Smooth muscle cell (in vitro differentiated cells): ENCODE data around the gene TADA3. TPM values are rescaled to one million over a fixed set of nuclear protein-coding genes. Genes with fewer than 3 reads are reported as not detected.
A peak's percentile ranks its signal among the peaks of the same experiment; 100 is the strongest.
"Not testable (repeated sequence)": the region's sequence is repeated elsewhere in the genome, so short reads cannot be mapped to it uniquely, and the experiment has no call there.

Source experiments
- DNase-seq: peaks from one replicate; lab custom pipeline; 2025; ENCODE audit not compliant: unreplicated experiment; lab: John Stamatoyannopoulos, UW
- H2AFZ ChIP-seq: fragments of 200-600 bp; sonication (generic); 2 replicates; pipeline ENCODE4 v1.6.0; 2016; ENCODE audit warnings: antibody characterized with exemption, low read depth, mild to moderate bottlenecking
- H3F3A ChIP-seq: fragments of 200-600 bp; sonication (generic); 2 replicates; pipeline ENCODE4 v1.6.0; 2017; ENCODE audit warnings: antibody characterized with exemption, low read depth
- H3K27ac ChIP-seq: fragments of 200-600 bp; sonication (generic); 2 replicates; pipeline ENCODE4 v1.5.1; 2016; ENCODE audit warnings: low read depth, mild to moderate bottlenecking
- H3K27me3 ChIP-seq: fragments of 200-600 bp; sonication (generic); 2 replicates; pipeline ENCODE4 v1.6.1; 2016; ENCODE audit warnings: low read depth, mild to moderate bottlenecking
- H3K36me3 ChIP-seq: fragments of 200-600 bp; sonication (generic); 2 replicates; pipeline ENCODE4 v1.5.1; 2016; ENCODE audit warnings: low read depth
- H3K4me1 ChIP-seq: fragments of 200-600 bp; sonication (generic); 2 replicates; pipeline ENCODE4 v1.5.1; 2016; ENCODE audit warnings: low read depth
- H3K4me2 ChIP-seq: fragments of 200-600 bp; sonication (generic); 2 replicates; pipeline ENCODE4 v1.6.0; 2016; ENCODE audit warnings: mild to moderate bottlenecking
- H3K4me3 ChIP-seq: fragments of 200-600 bp; sonication (generic); 2 replicates; pipeline ENCODE4 v1.5.1; 2016; ENCODE audit warnings: mild to moderate bottlenecking
- H3K79me2 ChIP-seq: fragments of 200-600 bp; sonication (generic); 2 replicates; pipeline ENCODE4 v1.6.0; 2016; ENCODE audit warnings: low read depth, mild to moderate bottlenecking
- H3K9ac ChIP-seq: fragments of 200-600 bp; sonication (generic); 2 replicates; pipeline ENCODE4 v1.6.0; 2016; ENCODE audit warnings: low read depth
- H3K9me3 ChIP-seq: fragments of 200-600 bp; sonication (generic); replicated peaks from 2 replicates; pipeline ENCODE4 v1.5.1; 2016; ENCODE audit warnings: low read depth
- H4K20me1 ChIP-seq: fragments of 200-600 bp; sonication (generic); 2 replicates; pipeline ENCODE4 v1.6.0; 2016; ENCODE audit warnings: low read depth
- WGBS: methylation state at CpG from one replicate; pipeline ENCODE4 v1.1.7; 2016; ENCODE audit warnings: low lambda C conversion rate; 5-methylcytosine and 5-hydroxymethylcytosine counted together
- polyA plus RNA-seq: library from polyadenylated mRNA; unstranded; fragments of >200 nt; fragmentation: Nextera tagmentation; extraction: Ambion mirVana; gene quantifications from 2 replicates; pipeline ENCODE4 v1.2.1, GENCODE V29; 2016
- total RNA-seq: library from RNA; depleted of rRNA; stranded (reverse); fragments of >200 nt; gene quantifications from 2 replicates; pipeline ENCODE4 v1.2.3, GENCODE V29; 2014
- TF ChIP-seq, protein P1 (sequence below): fragments of 200-600 bp; sonication (generic); IDR thresholded peaks from 2 replicates; pipeline ENCODE4 v1.5.1; 2017; ENCODE audit warnings: borderline replicate concordance, mild to moderate bottlenecking, antibody characterized with exemption; ENCODE audit not compliant: insufficient read depth, poor library complexity, severe bottlenecking

The TADA3 gene
- total and polyA plus RNA-seq, 2 experiments from 2014 or later = 51.8 to 79.6 TPM

GRCh38 chr3:9777694-9778021 lies 14.6 kb downstream of the TADA3 start:
- no peaks in the 10 kb centered on the region for H3K79me2 ChIP-seq
- H3K27ac ChIP-seq = no peak overlapping the region
- H3K9me3 ChIP-seq = no peaks in the 10 kb centered on the region
- no peaks in the 10 kb centered on the region for H3F3A ChIP-seq
- H3K27me3 ChIP-seq = no peaks in the 10 kb centered on the region
- peaks cover 7% of the 10 kb centered on the region for H4K20me1 ChIP-seq
- no peak overlapping the region for H3K4me2 ChIP-seq
- H3K9ac ChIP-seq = no peak overlapping the region
- no peak overlapping the region for H3K4me3 ChIP-seq
- H3K36me3 ChIP-seq = no peaks in the 10 kb centered on the region
- no peaks in the 10 kb centered on the region for H3K4me1 ChIP-seq
- no peak overlapping the region for H2AFZ ChIP-seq
- WGBS = 94% methylated on average over 1 of the region's 1 CpG
- TF ChIP-seq, protein P1, sequence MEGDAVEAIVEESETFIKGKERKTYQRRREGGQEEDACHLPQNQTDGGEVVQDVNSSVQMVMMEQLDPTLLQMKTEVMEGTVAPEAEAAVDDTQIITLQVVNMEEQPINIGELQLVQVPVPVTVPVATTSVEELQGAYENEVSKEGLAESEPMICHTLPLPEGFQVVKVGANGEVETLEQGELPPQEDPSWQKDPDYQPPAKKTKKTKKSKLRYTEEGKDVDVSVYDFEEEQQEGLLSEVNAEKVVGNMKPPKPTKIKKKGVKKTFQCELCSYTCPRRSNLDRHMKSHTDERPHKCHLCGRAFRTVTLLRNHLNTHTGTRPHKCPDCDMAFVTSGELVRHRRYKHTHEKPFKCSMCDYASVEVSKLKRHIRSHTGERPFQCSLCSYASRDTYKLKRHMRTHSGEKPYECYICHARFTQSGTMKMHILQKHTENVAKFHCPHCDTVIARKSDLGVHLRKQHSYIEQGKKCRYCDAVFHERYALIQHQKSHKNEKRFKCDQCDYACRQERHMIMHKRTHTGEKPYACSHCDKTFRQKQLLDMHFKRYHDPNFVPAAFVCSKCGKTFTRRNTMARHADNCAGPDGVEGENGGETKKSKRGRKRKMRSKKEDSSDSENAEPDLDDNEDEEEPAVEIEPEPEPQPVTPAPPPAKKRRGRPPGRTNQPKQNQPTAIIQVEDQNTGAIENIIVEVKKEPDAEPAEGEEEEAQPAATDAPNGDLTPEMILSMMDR = no peak
- no peak for DNase-seq

GRCh38 chr3:9776896-9777693 lies 15.2 kb downstream of the TADA3 start:
- H3K4me1 ChIP-seq = no peaks in the 10 kb centered on the region
- no peaks in the 10 kb centered on the region for H3K27me3 ChIP-seq
- no peaks in the 10 kb centered on the region for H3F3A ChIP-seq
- no peaks in the 10 kb centered on the region for H3K9me3 ChIP-seq
- no peak for DNase-seq
- H3K27ac ChIP-seq = no peak overlapping the region
- H3K4me3 ChIP-seq = no peak overlapping the region
- TF ChIP-seq, protein P1 = no peak
- H3K79me2 ChIP-seq = no peaks in the 10 kb centered on the region
- no peaks in the 10 kb centered on the region for H3K36me3 ChIP-seq
- H4K20me1 ChIP-seq = peaks cover 7% of the 10 kb centered on the region
- H3K9ac ChIP-seq = no peak overlapping the region
- no peak overlapping the region for H2AFZ ChIP-seq
- whole genome bisulfite sequencing = 85% methylated on average over 5 of the region's 5 CpGs
- no peak overlapping the region for H3K4me2 ChIP-seq

- H3K27me3 ChIP-seq, H3F3A ChIP-seq, H3K4me2 ChIP-seq, H3K27ac ChIP-seq, H3K9ac ChIP-seq, H3K79me2 ChIP-seq, H3K4me3 ChIP-seq, H3K4me1 ChIP-seq, H3K36me3 ChIP-seq, H2AFZ ChIP-seq, H3K9me3 ChIP-seq, DNase-seq, H4K20me1 ChIP-seq: not testable (repeated sequence)
- 100% methylated on average over 2 of the region's 2 CpGs for WGBS
Measured at GRCh38 chr3:9771007-9771406, 21.3 kb downstream of the TADA3 start.

- H3K36me3 ChIP-seq = no peaks in the 10 kb centered on the region
- no peak for DNase-seq
- no peak overlapping the region for H3K27ac ChIP-seq
- H4K20me1 ChIP-seq = no peaks in the 10 kb centered on the region
- TF ChIP-seq, protein P1 = no peak
- 65% methylated on average over 12 of the region's 15 CpGs for WGBS
- no peaks in the 10 kb centered on the region for H3K79me2 ChIP-seq
- H3K9ac ChIP-seq = peak overlapping the region; percentile 54
- H3K4me2 ChIP-seq = peak overlapping the region; percentile 87
- no peak overlapping the region for H2AFZ ChIP-seq
- H3K27me3 ChIP-seq = no peaks in the 10 kb centered on the region
- H3F3A ChIP-seq = no peaks in the 10 kb centered on the region
- H3K9me3 ChIP-seq = no peaks in the 10 kb centered on the region
- peaks cover 4% of the 10 kb centered on the region for H3K4me1 ChIP-seq
- H3K4me3 ChIP-seq = peak overlapping the region; percentile 56
Measured at GRCh38 chr3:9770276-9770812, 21.9 kb downstream of the TADA3 start.
